HepG2 (cell line): ENCODE data around the gene JUND. TPM values are rescaled to one million over a fixed set of nuclear protein-coding genes. Genes with fewer than 3 reads are reported as not detected.

Experiments
- ATAC-seq: fragments of 200-7000 bp; cut with Tn5 transposase; 3 replicates; pipeline ENCODE4 v1.9.1; 2020; ENCODE audit warnings: mild to moderate bottlenecking, moderate library complexity
- BruUV-seq: library from RNA; stranded (reverse); fragments of 400-500 nt; replicated peaks from 2 replicates; lab custom pipeline; 2021; lab: Mats Ljungman, UMichigan
- CTCF ChIA-PET: fragments of 300-600 bp; formaldehyde crosslinking; extraction: SDS; loops from one replicate; lab custom pipeline; 2021; ENCODE audit warnings: low total read pairs, inconsistent platforms, low intra/inter-chr PET ratio; lab: Yijun Ruan, JAX
- POLR2A ChIA-PET: fragments of 350-600 bp; sonication (Branson Sonifier 250); formaldehyde crosslinking; loops from one replicate; lab custom pipeline; 2020; ENCODE audit warnings: antibody characterized with exemption, inconsistent platforms; lab: Yijun Ruan, JAX
- DNase-seq: peaks from one replicate; pipeline ENCODE4 v3.0.0-alpha.2; 2015; ENCODE audit warnings: low spot score
- FAIRE-seq: peaks from 3 replicates; lab custom pipeline; 2011; peaks lifted over from hg19 to GRCh38; lab: Jason Lieb, UNC
- H2AFZ ChIP-seq: one replicate; pipeline ENCODE4 v1.6.1; 2011; ENCODE audit warnings: low read length, inconsistent platforms
- H3K27ac ChIP-seq: fragments of 300-600 bp; 3 replicates; pipeline ENCODE4 v1.8.0; 2011; ENCODE audit warnings: mixed run types, mild to moderate bottlenecking, mixed read lengths, low read length, inconsistent platforms; ENCODE audit not compliant: insufficient read depth; ENCODE audit errors: extremely low read length
- H3K27me3 ChIP-seq, 2 experiments: fragments of 200-600 bp in 1 of 2; 2 replicates in 1 of 2; 3 replicates in 1 of 2; pipeline versions ENCODE4 v1.6.0 to v1.8.0; 2011; ENCODE audit warnings: low read length in 2 of 2, mild to moderate bottlenecking in 2 of 2, moderate library complexity in 2 of 2, inconsistent platforms in 1 of 2; ENCODE audit not compliant: insufficient read depth in 2 of 2, control insufficient read depth in 1 of 2
- H3K36me3 ChIP-seq, 2 experiments: fragments of 200-600 bp in 1 of 2; replicated peaks in 1 of 2; 2 replicates in 1 of 2; 3 replicates in 1 of 2; pipeline versions ENCODE4 v1.5.1 to v1.8.0; 2011; ENCODE audit warnings: low read length in 2 of 2, inconsistent platforms in 1 of 2; ENCODE audit not compliant: insufficient read depth in 2 of 2, control insufficient read depth in 1 of 2
- H3K4me1 ChIP-seq: 2 replicates; pipeline ENCODE4 v1.5.1; 2012; ENCODE audit warnings: low read length, inconsistent platforms; ENCODE audit not compliant: insufficient read depth
- H3K4me2 ChIP-seq: 2 replicates; pipeline ENCODE4 v1.6.0; 2011; ENCODE audit warnings: low read depth, low read length, inconsistent platforms
- H3K4me3 ChIP-seq, 3 experiments: fragments of 200-600 bp in 1 of 3; sonication (generic), shearing (Covaris generic) in 1 of 3; replicated peaks in 1 of 3; 2 replicates each; pipeline ENCODE4 v1.5.1; 2011 to 2016; ENCODE audit warnings: low read length in 3 of 3, inconsistent platforms in 2 of 3, low read depth in 2 of 3, mild to moderate bottlenecking in 2 of 3, control low read depth in 1 of 3, mixed read lengths in 1 of 3; ENCODE audit not compliant: insufficient read depth in 1 of 3
- H3K79me2 ChIP-seq: one replicate; pipeline ENCODE4 v1.6.1; 2011; ENCODE audit warnings: low read length, inconsistent platforms; ENCODE audit not compliant: insufficient read depth
- H3K9ac ChIP-seq: 2 replicates; pipeline ENCODE4 v1.6.0; 2011; ENCODE audit warnings: mild to moderate bottlenecking, low read depth, low read length, inconsistent platforms; ENCODE audit not compliant: insufficient read depth
- H3K9me3 ChIP-seq: 2 replicates; pipeline ENCODE4 v1.5.1; 2012; ENCODE audit warnings: mild to moderate bottlenecking, low read length
- H4K20me1 ChIP-seq: 2 replicates; pipeline ENCODE4 v1.6.0; 2011; ENCODE audit warnings: inconsistent platforms, mild to moderate bottlenecking, low read length, moderate library complexity; ENCODE audit not compliant: insufficient read depth
- ARID2 ChIP-seq: sonication (generic); formaldehyde crosslinking; IDR thresholded peaks from 2 replicates; pipeline ENCODE4 v1.8.1; 2022; ENCODE audit warnings: mild to moderate bottlenecking, missing genetic modification reagents, borderline replicate concordance
- ATRX ChIP-seq: sonication (generic); formaldehyde crosslinking; IDR thresholded peaks from 2 replicates; pipeline ENCODE4 v1.4.0; 2020; ENCODE audit warnings: missing genetic modification reagents, borderline replicate concordance
- BORCS8-MEF2B ChIP-seq: sonication (generic); formaldehyde crosslinking; IDR thresholded peaks from 2 replicates; pipeline ENCODE4 v1.8.0; 2022; ENCODE audit warnings: mild to moderate bottlenecking, missing genetic modification reagents
- CBX5 ChIP-seq: sonication (generic); formaldehyde crosslinking; IDR thresholded peaks from 2 replicates; pipeline ENCODE4 v1.4.0; 2020; ENCODE audit warnings: missing genetic modification reagents, borderline replicate concordance
- CENPX ChIP-seq: sonication (generic); formaldehyde crosslinking; IDR thresholded peaks from 2 replicates; pipeline ENCODE4 v1.9.0; 2021; ENCODE audit warnings: mild to moderate bottlenecking, missing genetic modification reagents, moderate library complexity
- EED ChIP-seq: sonication (generic); formaldehyde crosslinking; IDR thresholded peaks from 2 replicates; pipeline ENCODE4 v1.5.0; 2020; ENCODE audit warnings: mild to moderate bottlenecking, missing genetic modification reagents
- ELF1 ChIP-seq: sonication (generic); formaldehyde crosslinking; IDR thresholded peaks from 2 replicates; pipeline ENCODE4 v1.4.0; 2020; ENCODE audit warnings: missing genetic modification reagents
- FOXK1 ChIP-seq: sonication (generic); formaldehyde crosslinking; IDR thresholded peaks from 2 replicates; pipeline ENCODE4 v1.4.0; 2020; ENCODE audit warnings: low read depth, missing genetic modification reagents, borderline replicate concordance
- NFE2L2 ChIP-seq: fragments of 150-350 bp; IDR thresholded peaks from 2 replicates; pipeline ENCODE4 v1.6.1; 2014; ENCODE audit warnings: low read length
- NFIC ChIP-seq: IDR thresholded peaks from 2 replicates; pipeline ENCODE4 v1.6.1; 2012; ENCODE audit warnings: mild to moderate bottlenecking, low read length, inconsistent platforms
- ZNF256 ChIP-seq: sonication (generic); formaldehyde crosslinking; conservative IDR thresholded peaks from 2 replicates; pipeline ENCODE4 v1.4.0; 2020; ENCODE audit warnings: missing genetic modification reagents
- ZNF510 ChIP-seq: sonication (generic); formaldehyde crosslinking; IDR thresholded peaks from 2 replicates; pipeline ENCODE4 v1.4.0; 2020; ENCODE audit warnings: low read depth, mild to moderate bottlenecking, missing genetic modification reagents
- ZNF552 ChIP-seq: sonication (generic); formaldehyde crosslinking; IDR thresholded peaks from 2 replicates; pipeline ENCODE4 v1.9.0; 2022; ENCODE audit warnings: missing genetic modification reagents, mild to moderate bottlenecking, borderline replicate concordance
- ZNF589 ChIP-seq: sonication (generic); formaldehyde crosslinking; conservative IDR thresholded peaks from 2 replicates; pipeline ENCODE4 v1.8.0; 2022; ENCODE audit warnings: mild to moderate bottlenecking, moderate library complexity, missing genetic modification reagents
- ZNF616 ChIP-seq: sonication (generic); formaldehyde crosslinking; IDR thresholded peaks from 2 replicates; pipeline ENCODE4 v1.5.0; 2020; ENCODE audit warnings: low read depth, mild to moderate bottlenecking, missing genetic modification reagents
- ZNF629 ChIP-seq: sonication (generic); formaldehyde crosslinking; conservative IDR thresholded peaks from 2 replicates; pipeline ENCODE4 v1.5.0; 2020; ENCODE audit warnings: missing genetic modification reagents
- ZNF644 ChIP-seq: IDR thresholded peaks from 2 replicates; pipeline ENCODE4 v1.6.1; 2016; ENCODE audit warnings: low read depth
- ZNF891 ChIP-seq: sonication (generic); formaldehyde crosslinking; IDR thresholded peaks from 2 replicates; pipeline ENCODE4 v1.5.0; 2020; ENCODE audit warnings: mild to moderate bottlenecking, missing genetic modification reagents
- WGBS: methylation state at CpG from one replicate; pipeline ENCODE4 v1.1.6; 2017; ENCODE audit warnings: low lambda C conversion rate; 5-methylcytosine and 5-hydroxymethylcytosine counted together
- in situ Hi-C: cut with HindIII; loops from 2 replicates; pipeline ENCODE4 v1.10.0; 2017; ENCODE audit warnings: low pct_unique_long_range_greater_than_20kb; ENCODE audit not compliant: extremely low pct_ligation_motif_present
- intact Hi-C: fragments of 100-400 bp; cut with micrococcal nuclease; formaldehyde crosslinking; loops from one replicate; pipeline ENCODE4 v1.10.0; 2022; ENCODE audit not compliant: unreplicated experiment
- polyA plus RNA-seq, 8 experiments: library from polyadenylated mRNA; depleted of rRNA in 3 of 8; stranded (reverse) in 7 of 8; unstranded in 1 of 8; fragments of >200 nt; fragmentation: Illumina TruSeq in 4 of 8; extraction: Trizol in 4 of 8; gene quantifications; 2 replicates each; pipeline versions ENCODE4 v1.2.1 to v1.2.3, GENCODE V29; 2011 to 2016; ENCODE audit warnings: low read depth in 4 of 8, missing spikeins in 1 of 8, mixed read lengths in 1 of 8; ENCODE audit not compliant: insufficient read depth in 1 of 8
- total RNA-seq, 5 experiments: library from RNA; depleted of rRNA; stranded (reverse); fragments of >200 nt; fragmentation: Illumina TruSeq; extraction: Trizol; gene quantifications; 2 replicates each; pipeline ENCODE4 v1.2.3, GENCODE V29; 2016; ENCODE audit warnings: low read depth in 1 of 5
- TF ChIP-seq, protein P1 (sequence below): sonication (generic); formaldehyde crosslinking; IDR thresholded peaks from 2 replicates; pipeline ENCODE4 v1.9.0; 2021; ENCODE audit warnings: missing genetic modification reagents, mild to moderate bottlenecking, borderline replicate concordance

The JUND gene
- total and polyA plus RNA-seq, 2 of the 13 experiments (the other 11 are each of a cell fraction or from before 2014, with no cell fraction given): 41.2 to 59.8 TPM

- WGBS: 64% methylated on average over 5 of the region's 5 CpGs
- peaks cover 25% of the 10 kb centered on the region for H3K79me2 ChIP-seq
- no peaks in the 10 kb centered on the region; a peak in 1 of 5 replicates for H3K27me3 ChIP-seq
- no peak overlapping the region for H3K27ac ChIP-seq
- peak; percentile 90 for TF ChIP-seq ZNF629 (CRISPR knock-in tag)
- TF ChIP-seq ATRX (CRISPR knock-in tag): no peak
- TF ChIP-seq CBX5 (CRISPR knock-in tag): no peak
- ATAC-seq (no peak), DNase-seq (no peak), FAIRE-seq (no peak)
- no peak overlapping the region for H3K4me2 ChIP-seq
- intact Hi-C loops (loop anchor here (10.0 kb wide), 1 partner anchor 241 kb away; the partner anchor contains the start of gene ELL), in situ Hi-C loops (no loop called here)
- H3K4me3 ChIP-seq: no peak overlapping the region
- no TSS peak for BruUV-seq
- peaks cover 16% of the 10 kb centered on the region for H4K20me1 ChIP-seq
- H3K9ac ChIP-seq: no peak overlapping the region
- peaks cover 2 to 8% of the 10 kb centered on the region in 2 experiments; a peak in 4 of 5 replicates for H3K36me3 ChIP-seq
- POLR2A ChIA-PET: interaction anchor here (7.1 kb wide), 1 partner anchor 36 kb away, joined by 278 read pairs; the partner anchor contains the start of gene LSM4
- peaks cover 65% of the 10 kb centered on the region for H3K4me1 ChIP-seq
- H2AFZ ChIP-seq: no peak overlapping the region
- CTCF ChIA-PET: no interaction called here
- H3K9me3 ChIP-seq: no peaks in the 10 kb centered on the region
Measured at GRCh38 chr19:18283338-18283737, 1.9 kb upstream of the JUND start.

- no peak for FAIRE-seq
- H3K4me1 ChIP-seq: peaks cover 65% of the 10 kb centered on the region
- intact Hi-C loops: loop anchor here (1.0 to 10.0 kb wide), 2 partner anchors 19 to 242 kb away; partner anchors contain the start of gene ELL
- no peak overlapping the region for H2AFZ ChIP-seq
- H3K9me3 ChIP-seq: no peaks in the 10 kb centered on the region
- H4K20me1 ChIP-seq: peaks cover 22% of the 10 kb centered on the region
- peak overlapping the region; percentile 92 for H3K4me2 ChIP-seq
- H3K4me3 ChIP-seq: peak overlapping the region; percentile 50 to 73 (median 71); a peak in 5 of 6 replicates
- peak overlapping the region; percentile 98 for H3K9ac ChIP-seq
- peaks cover 2 to 10% of the 10 kb centered on the region in 2 experiments; a peak in 4 of 5 replicates for H3K36me3 ChIP-seq
- CTCF ChIA-PET: interaction anchor here (1.5 kb wide), 1 partner anchor 41 kb away, joined by 3 read pairs; no protein-coding TSS in a partner anchor
- POLR2A ChIA-PET: interaction anchor here (1.1 to 7.1 kb wide), 9 partner anchors 9 to 101 kb away, joined by 3 to 278 read pairs (median 23); partner anchors contain the start of genes GDF15 and LSM4
- H3K27me3 ChIP-seq: no peaks in the 10 kb centered on the region; a peak in 1 of 5 replicates
- peak overlapping the region; percentile 99 for H3K27ac ChIP-seq
- DNase-seq: peak; percentile 62
- ATAC-seq: no peak
- 5% methylated on average over 4 of the region's 4 CpGs for WGBS
- no TSS peak for BruUV-seq
- peaks cover 26% of the 10 kb centered on the region for H3K79me2 ChIP-seq
- in situ Hi-C loops: no loop called here
- TF ChIP-seq ZNF891 (no peak; the same call in 1 of the 2 replicates), CENPX (CRISPR knock-in tag) (no peak), ZNF256 (CRISPR knock-in tag) (no peak), EED (CRISPR knock-in tag) (no peak), ZNF510 (CRISPR knock-in tag) (no peak), BORCS8-MEF2B (CRISPR knock-in tag) (no peak), ZNF644 (CRISPR knock-in tag) (no peak), NFE2L2 (no peak), ZNF616 (CRISPR knock-in tag) (no peak), ELF1 (CRISPR knock-in tag) (peak; percentile 21; the same call in 1 of the 2 replicates), ARID2 (CRISPR knock-in tag) (no peak), NFIC (no peak), ZNF552 (CRISPR knock-in tag) (no peak), ZNF589 (CRISPR knock-in tag) (0 out of 2 replicates have a peak, but pooled peaks have one; percentile 60), FOXK1 (CRISPR knock-in tag) (no peak)
- TF ChIP-seq, protein P1, sequence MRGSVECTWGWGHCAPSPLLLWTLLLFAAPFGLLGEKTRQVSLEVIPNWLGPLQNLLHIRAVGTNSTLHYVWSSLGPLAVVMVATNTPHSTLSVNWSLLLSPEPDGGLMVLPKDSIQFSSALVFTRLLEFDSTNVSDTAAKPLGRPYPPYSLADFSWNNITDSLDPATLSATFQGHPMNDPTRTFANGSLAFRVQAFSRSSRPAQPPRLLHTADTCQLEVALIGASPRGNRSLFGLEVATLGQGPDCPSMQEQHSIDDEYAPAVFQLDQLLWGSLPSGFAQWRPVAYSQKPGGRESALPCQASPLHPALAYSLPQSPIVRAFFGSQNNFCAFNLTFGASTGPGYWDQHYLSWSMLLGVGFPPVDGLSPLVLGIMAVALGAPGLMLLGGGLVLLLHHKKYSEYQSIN (CRISPR knock-in tag): no peak
Measured at GRCh38 chr19:18282788-18283141, 1.3 kb upstream of the JUND start.
